Forelimb muscle (tissue), 1 donor: ENCODE data around the gene PES1. TPM values are rescaled to one million over a fixed set of nuclear protein-coding genes. Genes with fewer than 3 reads are reported as not detected.
"Not testable (repeated sequence)": the region's sequence is repeated elsewhere in the genome, so short reads cannot be mapped to it uniquely, and the experiment has no call there.

Experiments
- DNase-seq: peaks from one replicate; pipeline ENCODE4 v3.0.0-alpha.2; 2013; ENCODE audit warnings: low read depth
- polyA plus RNA-seq: library from polyadenylated mRNA; unstranded; fragments of 120-200 nt; gene quantifications from one replicate; pipeline ENCODE4 v1.2.1, GENCODE V29; 2013; ENCODE audit not compliant: insufficient read length

The PES1 gene
- polyA plus RNA-seq, 1 donor: 46.2 TPM

DNA sequence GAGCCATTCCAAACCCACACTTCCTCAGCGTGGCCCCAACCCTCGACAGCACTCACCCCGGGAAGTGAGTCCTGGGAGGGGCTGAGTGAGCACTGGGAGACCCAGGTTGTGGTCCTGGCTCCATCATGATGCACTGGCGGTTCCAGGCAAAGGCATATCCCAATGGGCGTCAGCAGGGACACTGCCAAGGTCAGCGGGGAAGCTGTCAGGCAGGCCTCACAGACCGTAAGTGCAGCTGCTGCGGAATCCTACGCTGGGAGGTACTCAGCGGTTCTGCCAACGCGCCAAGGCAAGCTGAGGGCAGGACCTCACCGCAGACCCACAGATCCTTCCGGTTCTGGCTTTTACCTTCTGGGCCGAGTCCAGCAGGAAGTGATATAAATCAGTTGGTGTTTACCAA lies 15.9 kb downstream of the PES1 start:
- no peak for DNase-seq

DNA sequence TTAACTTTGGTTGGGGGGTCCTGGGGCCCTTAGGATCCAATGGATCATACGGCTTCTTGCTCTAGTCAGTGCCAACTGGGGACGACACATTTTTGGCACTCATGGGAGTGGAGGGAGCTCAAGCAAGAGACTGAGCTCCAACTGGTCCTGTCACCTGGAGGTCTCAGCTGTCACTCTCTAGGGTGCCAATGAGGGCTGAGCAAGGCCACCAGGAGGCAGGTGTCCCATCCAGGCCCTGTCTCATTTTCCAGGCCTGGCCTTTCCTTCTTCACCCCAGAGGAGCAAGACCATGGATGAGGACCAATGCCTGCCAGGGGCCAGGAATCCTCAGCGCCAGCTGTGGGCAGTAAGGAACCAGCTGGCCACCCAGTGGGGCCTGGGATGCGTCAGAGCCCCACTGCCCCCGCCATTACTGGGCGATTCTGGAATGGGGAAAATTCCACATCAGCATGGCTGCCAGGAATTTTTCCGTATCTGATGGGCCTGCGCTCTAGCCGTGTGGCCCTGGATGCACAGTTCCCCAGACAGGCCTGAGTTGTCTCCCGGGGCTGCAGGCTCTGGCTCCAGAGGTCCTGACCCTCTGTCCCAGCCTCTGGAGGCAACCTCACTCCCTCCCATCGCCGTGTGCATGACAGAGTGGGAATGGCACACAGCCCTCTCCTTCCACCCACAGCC lies 16.6 kb downstream of the PES1 start:
- DNase-seq: no peak

DNA sequence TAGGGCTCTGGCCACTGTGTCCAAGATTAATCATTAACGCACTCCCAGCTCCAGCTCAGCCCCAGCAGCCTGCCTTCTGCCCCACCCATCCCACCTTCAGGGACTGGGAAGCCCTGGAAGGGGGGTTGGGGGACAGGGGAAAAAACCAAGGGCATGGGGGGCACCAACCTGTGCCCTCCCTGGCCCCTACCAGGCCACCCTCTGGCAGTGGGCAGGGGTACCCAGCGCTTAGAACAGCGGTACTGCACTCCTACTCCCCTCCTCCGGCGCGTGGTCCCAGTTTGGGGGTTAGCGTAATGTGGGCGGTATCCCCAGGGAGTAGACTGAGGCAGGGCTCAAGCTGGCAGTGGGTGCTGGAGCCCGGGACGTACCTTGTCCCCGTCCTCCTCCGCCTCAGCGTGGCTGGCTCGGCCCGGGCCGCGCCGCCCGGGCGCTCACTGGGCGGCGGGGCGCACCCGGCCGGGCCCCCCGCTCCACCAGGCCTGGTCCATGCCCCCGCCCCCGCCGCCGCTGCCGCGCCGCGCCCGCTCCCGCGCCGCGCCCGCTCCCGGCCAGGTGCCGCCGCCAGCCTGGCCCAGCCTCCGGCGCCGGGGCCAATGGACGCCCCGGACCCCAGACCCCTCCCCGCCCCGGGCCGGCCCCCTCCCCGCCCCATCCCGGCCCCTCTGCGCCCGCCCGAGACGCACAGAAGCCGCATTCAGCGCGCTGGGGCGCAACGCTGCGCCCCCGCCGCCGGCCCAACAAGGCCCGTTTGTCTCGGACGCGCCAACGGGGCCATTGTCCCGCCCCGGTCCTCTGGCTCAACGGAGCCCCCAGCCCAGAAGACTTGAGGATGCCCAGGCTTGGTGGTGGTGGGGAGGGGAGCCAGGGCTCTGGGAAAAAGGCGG lies 17.4 kb downstream of the PES1 start, which contains the start of gene GAL3ST1:
TSS of gene GAL3ST1 (minus strand) at position 571 of the 887 bp plus-strand sequence. CDS start 17,273 bp downstream, outside the sequence.
- no peak for DNase-seq

DNA sequence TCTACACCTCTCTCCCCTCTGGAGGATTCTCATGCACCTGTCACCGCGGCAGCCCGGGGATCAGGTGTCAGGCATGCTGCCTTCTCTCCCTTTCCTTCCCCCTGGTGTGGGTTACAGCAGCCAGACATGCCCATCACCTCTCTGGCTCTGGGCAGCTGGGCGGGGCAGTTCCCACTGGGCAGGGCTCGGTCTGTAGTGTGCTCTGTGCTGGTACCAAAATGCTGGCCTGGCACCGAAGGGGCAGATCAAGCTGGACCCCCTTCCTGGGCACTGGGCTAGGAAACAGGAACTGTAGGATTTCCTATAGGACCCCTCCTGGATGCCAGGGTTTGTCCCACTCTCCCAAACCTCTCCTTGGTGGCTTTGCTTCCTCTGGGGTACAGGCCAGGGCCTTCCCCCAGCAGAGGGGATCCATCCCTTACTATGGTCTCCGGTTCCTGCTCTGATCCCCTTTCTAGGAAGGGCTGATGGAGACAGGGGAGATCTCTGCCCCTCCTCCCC lies 18.1 kb downstream of the PES1 start:
- no peak for DNase-seq

DNA sequence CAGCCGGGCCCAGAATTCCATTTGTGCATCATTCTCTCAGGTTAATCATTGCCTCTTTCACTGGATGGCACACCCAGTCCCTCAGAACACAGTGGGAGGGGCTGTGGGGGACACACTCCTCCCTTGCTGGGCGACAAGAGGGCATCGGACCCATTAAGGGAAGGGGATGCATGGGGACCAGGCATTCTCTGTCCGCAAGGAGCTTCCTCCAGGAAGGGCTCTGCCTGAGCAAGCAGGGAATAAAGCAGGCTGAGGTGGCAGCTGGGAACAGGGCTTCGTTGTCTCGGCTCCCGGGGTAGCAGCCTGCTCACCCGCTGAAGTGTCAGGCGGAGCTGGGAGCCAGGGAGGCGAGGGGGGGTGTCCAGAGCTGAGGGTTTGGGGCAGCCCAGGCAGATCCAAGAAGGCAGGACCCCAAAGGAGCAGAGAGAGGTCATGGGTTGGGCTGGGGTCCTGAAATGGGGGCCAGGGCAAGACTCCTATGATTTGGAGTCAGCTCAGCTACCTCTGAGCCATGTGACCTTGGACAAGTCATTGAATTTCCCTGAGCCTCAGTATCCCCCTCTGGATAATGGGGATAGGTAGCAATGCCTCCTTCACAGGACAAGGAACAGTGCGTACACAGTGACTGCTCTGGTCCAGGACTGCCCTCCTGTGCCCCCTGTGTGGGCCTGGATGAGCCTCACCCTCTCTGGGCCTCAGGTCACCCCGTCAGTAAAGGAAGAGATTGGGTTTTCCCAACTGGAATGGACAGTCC lies 18.7 kb downstream of the PES1 start:
- no peak for DNase-seq

DNA sequence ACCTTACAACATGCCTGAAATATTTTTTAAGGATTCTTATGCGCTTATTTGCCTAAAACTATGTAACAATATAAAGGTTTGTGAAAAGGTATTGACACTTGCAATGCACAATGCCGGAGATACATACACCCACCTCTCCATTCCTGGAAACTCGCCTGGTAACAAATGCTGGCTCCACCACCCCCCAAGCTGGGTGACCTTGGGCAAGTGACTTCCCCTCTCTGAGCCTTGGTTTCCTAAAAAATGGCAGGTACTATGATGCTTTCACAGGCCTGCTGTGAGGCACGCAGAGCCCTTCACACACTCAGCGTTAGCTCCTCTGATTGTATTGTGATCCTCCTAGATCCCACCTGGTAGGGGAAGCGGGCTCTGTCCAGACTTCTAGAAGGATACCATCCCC lies 19.5 kb downstream of the PES1 start:
- no peak for DNase-seq

DNA sequence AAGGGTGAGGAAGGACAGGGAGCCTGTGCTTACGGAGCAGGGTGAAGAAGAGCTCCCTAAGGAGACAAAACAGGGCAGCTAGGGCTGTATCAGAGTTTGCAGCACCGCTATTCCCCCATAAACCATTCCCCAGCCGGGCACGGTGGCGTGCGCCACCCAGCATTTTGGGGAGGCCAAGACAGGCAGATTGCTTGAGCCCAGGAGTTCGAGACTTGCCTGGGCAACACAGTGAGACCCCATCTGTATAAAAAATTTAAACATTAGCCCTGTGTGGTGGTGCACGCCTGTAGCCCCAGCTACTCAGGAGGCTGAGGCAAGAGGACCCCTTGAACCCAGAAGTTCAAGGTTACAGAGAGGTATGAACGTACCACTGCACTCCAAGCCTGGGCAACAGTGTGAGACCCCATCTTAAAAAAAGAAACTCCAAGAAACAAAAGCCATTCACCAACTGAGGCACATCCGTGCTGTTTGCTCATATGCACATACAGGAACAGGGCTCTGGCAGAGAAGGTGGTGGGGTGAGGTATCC lies 22.0 kb downstream of the PES1 start:
- DNase-seq: no peak

DNA sequence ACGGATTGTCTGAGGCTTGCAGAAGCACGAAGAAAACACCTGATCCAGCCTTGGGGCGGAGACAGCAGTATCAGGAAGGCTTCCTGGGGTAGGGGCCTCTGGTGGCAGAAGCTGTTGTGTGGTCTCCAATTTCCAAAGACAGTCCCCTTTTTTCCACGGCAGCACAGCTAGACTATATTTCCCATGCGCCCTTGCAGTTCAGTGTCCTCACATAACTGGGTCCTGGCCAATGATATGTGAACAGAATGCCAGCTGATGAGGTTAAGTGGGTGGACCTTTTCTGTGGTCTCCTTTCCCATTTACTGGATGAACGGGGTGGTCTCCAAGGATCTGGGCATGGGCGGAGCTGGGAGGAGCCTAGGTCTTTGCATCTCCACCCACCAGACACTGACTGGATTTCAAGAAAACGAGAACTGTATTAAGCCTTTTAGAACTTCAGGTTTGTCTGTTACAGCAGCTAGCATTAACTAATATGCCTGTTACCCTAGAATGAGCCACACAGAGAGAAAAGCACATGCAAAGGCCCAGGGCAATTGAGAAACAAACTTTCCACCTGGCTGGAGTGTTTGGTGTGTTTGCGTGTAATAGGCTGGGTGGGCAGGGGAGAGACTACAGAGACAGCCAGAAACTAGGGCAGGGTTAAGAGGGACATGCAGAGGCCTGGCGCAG lies 23.4 kb downstream of the PES1 start:
- no peak for DNase-seq

DNA sequence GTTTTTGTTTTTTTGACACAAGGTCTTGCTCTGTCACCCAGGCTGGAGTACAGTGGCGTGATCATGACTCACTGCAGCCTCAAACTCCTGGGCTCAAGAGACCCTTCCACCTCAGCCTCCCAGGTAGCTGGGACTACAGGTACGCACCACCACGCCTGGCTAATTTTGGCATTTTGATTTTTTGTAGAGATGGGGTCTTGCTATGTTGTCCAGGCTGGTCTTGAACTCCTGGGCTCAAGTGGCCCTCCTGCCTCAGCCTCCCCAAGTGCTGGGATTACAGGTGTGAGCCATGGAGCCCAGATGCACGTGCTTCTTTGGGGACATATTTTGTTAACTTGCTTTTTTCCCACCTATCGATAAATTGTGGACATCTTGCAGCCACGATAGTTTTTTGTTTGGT lies 24.4 kb downstream of the PES1 start:
- DNase-seq: not testable (repeated sequence)

DNA sequence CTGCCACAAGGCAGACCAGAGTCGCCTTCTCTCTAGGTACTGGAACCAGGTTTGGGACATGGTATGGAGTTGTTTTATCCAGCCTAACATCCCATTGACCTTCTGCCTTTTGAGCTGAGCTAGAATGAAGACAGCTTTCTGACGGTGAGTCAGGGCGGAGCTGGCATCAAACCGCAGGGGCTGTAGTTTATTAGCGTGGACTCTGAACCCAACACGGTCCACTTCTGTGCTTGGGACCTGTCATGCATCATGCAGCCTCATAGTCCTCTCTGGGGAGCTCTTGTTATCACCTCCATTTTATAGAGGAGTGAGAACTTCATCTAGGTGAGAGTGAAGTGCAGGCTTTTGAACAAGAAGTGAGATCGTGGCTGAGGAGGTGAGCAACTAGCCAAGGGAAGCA lies 25.6 kb downstream of the PES1 start:
- DNase-seq: no peak

DNA sequence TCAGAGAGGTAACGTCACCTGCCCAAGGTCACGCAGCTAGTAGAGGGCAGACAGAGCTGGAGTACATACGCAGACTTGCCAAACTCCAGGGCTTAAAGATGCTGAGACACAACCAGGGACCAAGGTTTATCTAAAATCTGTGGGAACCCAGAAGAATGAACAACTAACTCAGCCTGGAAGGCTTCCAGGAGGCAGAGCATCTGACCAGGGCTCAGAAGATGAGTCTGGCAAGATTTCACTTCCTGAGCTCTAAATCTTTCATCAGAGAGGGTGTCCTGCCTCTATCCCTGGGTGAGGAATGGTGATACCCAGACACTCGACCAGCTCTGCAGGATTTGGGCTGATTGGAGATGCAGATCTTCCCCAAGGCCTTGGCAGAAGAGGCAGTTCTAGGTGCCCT lies 26.4 kb downstream of the PES1 start:
- DNase-seq: no peak

DNA sequence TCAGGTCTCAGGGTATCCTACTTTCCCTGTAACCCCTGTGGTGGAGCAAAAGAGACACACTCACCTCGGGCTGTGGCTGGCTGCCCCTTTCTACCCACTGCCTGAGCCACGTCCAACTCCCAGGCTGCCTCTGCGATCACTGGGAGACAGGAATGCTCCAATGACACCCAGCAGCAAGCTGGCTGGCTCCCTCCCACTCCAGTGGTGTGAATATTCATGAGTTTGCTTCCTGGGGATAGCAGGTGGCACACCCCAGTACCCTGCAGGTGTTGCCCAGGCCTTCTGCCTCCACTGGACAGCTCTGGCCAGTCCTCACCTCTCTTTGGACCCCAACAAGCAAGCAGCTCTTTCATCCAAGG lies 27.0 kb downstream of the PES1 start:
- DNase-seq: no peak

DNA sequence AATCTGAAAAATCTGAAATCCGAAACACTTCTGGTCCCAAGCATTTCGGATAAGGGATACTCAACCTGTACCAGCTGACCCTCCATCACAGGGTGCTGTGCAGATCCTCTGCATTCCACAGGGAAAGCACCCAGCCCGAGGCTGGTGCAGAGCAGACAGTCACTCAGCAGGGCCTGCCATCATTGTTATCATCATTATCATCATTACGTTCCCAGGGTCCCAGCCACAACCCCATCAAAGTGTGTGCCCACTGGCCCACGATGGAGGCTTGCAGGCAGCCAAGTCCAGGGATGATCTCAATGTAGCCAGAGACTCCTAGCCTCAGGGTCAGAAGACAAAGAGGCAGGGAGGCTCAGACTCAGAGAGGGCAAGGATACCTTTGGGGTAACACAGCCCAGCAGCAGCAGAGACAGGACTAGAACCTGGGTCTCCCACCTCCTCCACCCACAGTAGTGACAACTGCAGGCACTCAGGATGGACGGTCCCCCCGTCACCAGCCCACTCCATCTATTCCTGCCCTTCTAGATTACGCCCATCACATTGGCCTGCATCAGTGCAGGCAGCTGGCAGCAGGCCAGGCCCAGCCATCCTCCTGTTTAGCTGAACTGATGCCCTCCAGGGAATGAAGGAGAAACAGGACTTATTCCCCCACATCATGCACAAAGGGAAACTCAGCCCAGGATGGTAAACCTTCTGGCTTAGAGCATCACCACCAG lies 27.5 kb downstream of the PES1 start:
- DNase-seq: no peak

DNA sequence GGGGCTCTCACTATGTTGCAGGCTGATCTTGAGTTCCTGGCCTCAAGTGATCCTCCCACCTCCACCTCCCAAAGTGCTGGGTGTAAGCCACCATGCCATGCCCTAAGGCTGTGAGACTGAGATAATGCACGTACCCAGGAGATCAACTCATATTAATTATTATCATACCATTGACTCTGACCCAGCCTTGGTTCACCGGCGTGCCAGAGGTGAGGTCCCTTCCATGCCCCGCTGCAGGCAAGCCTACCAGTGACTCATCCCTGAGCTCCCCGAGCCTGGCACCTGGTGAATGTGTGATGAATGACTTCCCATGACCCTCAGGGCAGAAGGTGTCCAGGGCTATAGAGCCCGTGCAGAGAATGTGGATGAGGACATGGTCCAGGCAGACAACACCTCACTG lies 29.3 kb downstream of the PES1 start:
- DNase-seq: no peak

DNA sequence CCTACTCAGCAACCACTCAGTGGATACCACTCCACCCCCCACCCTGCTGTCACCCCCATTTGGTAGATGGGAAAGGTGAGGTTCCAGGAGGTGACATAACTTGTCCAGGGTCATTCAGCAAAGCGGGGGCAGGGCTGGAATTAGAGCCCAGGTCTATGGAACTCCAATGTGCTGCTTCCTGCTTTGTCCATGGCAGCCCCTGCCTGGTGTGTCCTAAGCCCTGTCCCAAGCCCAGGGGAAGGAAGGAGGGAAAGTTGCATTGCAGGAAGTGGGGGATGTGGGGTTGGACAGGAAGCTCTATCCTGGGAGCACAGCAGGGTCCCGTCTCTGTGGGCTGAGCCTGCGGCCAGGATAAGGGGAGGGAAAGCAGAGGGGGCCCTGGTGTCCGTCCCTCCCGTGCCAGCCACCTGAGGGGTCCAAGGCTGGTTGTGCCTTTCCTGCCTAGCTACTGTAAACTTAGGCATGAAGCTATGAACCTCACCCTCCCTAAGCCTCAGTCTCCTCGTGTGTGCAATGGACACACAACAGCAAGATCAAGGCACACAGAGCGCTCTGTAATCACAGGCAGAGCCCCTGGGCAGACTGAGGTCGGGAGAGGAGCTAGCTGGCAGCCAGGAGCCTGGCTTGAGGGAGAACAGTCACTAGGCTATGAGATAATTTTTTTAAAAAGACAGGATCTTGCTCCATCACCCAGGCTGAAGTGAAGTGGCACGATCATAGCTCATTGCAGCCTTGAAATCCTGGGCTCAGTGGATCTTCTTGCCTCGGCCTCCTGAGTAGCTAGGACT lies 30.1 kb downstream of the PES1 start:
- no peak for DNase-seq

DNA sequence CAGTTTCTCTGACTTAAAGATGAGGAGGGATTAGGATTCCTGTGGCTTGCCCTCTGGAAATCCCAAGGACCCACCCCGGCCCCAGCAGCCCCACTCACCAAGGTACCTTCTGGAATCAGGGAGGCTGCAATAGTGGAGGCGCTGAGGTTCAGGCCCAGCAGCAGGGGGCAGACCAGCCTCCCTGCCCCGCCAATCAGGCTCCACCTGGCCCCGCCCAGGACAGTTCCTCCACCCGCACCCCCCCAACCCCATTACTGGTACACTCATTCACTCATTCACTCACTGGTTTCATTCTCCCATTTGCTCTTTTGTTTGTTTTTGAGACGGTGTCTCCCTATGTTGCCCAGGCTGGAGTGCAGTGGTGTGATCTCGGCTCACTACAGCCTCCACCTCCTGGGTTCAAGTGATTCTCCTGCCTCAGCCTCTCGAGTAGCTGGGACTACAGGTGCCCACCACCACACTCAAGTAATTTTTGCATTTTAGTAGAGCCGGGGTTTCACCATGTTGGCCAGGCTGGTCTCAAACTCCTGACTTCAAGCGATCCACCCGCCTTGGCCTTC lies 31.0 kb downstream of the PES1 start:
- DNase-seq: not testable (repeated sequence)

DNA sequence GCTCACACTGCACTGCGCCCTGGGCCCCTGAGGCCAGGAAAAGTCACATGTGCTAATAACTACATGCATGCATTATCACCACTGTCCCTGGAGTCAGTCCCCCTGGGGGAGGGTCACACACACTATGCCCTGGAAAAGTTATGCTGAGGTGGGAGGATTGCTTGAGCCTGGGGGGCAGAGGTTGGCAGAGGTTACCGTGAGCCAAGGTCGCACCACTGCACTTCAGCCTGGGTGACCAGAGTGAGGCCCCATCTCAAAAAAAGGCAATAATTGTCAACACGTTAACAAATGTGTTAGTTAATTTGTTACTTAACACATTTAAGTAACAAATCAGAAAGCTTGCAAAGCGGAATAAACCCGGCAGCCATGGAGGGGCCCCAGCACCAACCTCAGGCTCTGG lies 31.8 kb downstream of the PES1 start:
- no peak for DNase-seq

DNA sequence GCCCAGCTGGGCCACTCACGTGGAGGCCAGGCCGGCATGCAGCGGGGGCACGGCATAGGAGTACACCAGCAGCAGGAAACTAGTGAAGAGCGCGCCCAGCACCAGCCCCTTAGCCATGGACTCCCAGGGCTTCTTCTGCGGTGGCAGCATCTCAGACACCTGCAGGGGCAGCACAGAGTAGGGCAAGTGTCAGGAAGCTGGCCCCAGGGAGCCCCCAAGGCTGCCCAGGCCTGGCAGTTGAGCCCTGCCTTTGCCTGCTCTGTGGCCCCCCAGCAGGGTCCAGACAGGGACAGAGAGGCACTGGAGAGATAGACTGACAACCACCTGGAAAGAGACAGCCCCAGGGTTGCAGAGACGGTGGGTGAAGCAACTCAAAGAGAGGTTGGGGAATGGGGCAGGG lies 34.5 kb downstream of the PES1 start:
- DNase-seq: no peak

DNA sequence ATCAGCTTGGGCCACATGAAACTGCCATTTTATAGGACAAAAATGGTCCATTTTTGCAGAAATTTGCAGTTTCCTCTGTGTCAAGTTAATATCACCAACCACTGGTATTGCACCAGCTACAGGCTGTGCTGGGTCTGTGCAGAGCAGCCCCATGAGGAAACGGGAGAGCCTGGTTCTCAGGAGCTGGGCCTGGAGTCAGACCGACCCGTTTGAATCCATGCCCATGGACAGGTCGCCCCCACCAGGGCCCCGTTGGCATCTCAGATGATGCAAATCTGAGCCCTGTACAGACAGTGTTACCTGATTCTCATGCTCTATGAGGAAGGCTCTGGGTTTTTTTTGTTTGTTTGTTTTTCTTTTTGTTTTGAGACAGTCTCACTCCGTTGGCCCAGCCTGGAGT lies 35.3 kb downstream of the PES1 start:
- no peak for DNase-seq
